SK-N-DZ (cell line): ENCODE measurements around the gene ELAVL3.
"Not testable (repeated sequence)": the region's sequence is repeated elsewhere in the genome, so short reads cannot be mapped to it uniquely, and the experiment has no call there.

ENCODE experiments used
- DNase-seq: peaks from one replicate; pipeline ENCODE4 v3.0.0-alpha.2; 2015; ENCODE audit warnings: low spot score
- small RNA-seq, 2 experiments: library from RNA; depleted of rRNA; stranded (forward); fragments of <200 nt; gene quantifications; one replicate each; pipeline ENCODE3, GENCODE V24; 2014

ELAVL3 gene

GRCh38 chr19:11406703-11407236 lies 74.1 kb downstream of the ELAVL3 start:
- DNase-seq = not testable (repeated sequence)

- DNase-seq = no peak
Observed at GRCh38 chr19:11405846-11406643, 74.8 kb downstream of the ELAVL3 start.

- no peak for DNase-seq
Observed at GRCh38 chr19:11404588-11405222, 76.1 kb downstream of the ELAVL3 start.

- DNase-seq = no peak
Observed at GRCh38 chr19:11401808-11402543, 78.9 kb downstream of the ELAVL3 start.

Small RNA genes within 50 kb of the gene (small RNA-seq; reads per million reads assigned to genes)
- gene MIR7974 = 0.27 to 17.9 reads per million in 2 experiments
- gene RF00019 = 0 reads per million in 2 experiments
- 0.34 to 31.0 reads per million in 2 experiments for gene RN7SL833P
